ENCODE data around the gene PLAA.
A peak's percentile ranks its signal among the peaks of the same experiment; 100 is the strongest.

Gene PLAA

GRCh38 chr9:26946753-26947727 is at the start of gene PLAA:
Gene PLAA, minus strand, starts transcription at chr9:26947242. Its CDS starts 197 bp downstream, at chr9:26947045.
- DNase-seq, result peak; percentile 87

- no peak for DNase-seq
Observed at GRCh38 chr9:26995810-26996209, 48.8 kb upstream of the PLAA start.

- no peak for DNase-seq
Observed at GRCh38 chr9:26983340-26983739, 36.3 kb upstream of the PLAA start.

GRCh38 chr9:26975728-26976707 is 29.0 kb upstream of the PLAA start:
- DNase-seq, result no peak

- no peak for DNase-seq
Observed at GRCh38 chr9:26974927-26975326, 27.9 kb upstream of the PLAA start.

GRCh38 chr9:26973989-26974388 is 26.9 kb upstream of the PLAA start:
- no peak for DNase-seq

- DNase-seq, result no peak
Observed at GRCh38 chr9:26971721-26972120, 24.7 kb upstream of the PLAA start.

- DNase-seq, result no peak
Observed at GRCh38 chr9:26956860-26957233, 9.8 kb upstream of the PLAA start.

GRCh38 chr9:26955921-26956859 is 9.1 kb upstream of the PLAA start, which contains the start of gene IFT74:
Gene IFT74, plus strand, starts transcription at chr9:26956412. Its CDS starts 5,556 bp downstream, at chr9:26961968.
- DNase-seq, result peak; percentile 97

GRCh38 chr9:26955222-26955903 is 8.3 kb upstream of the PLAA start:
- DNase-seq, result peak; percentile 17

GRCh38 chr9:26954050-26954508 is 7.0 kb upstream of the PLAA start:
- no peak for DNase-seq

GRCh38 chr9:26951794-26952193 is 4.8 kb upstream of the PLAA start:
- DNase-seq, result no peak

- DNase-seq, result no peak
Observed at GRCh38 chr9:26950521-26950920, 3.5 kb upstream of the PLAA start.

- DNase-seq, result no peak
Observed at GRCh38 chr9:26949637-26950069, 2.6 kb upstream of the PLAA start.

- no peak for DNase-seq
Observed at GRCh38 chr9:26947736-26948135, 694 bp upstream of the PLAA start.

GRCh38 chr9:26945591-26945990 is 1.5 kb downstream of the PLAA start:
- DNase-seq, result no peak

- DNase-seq, result no peak
Observed at GRCh38 chr9:26940779-26941178, 6.3 kb downstream of the PLAA start.

- DNase-seq, result no peak
Observed at GRCh38 chr9:26939955-26940711, 6.9 kb downstream of the PLAA start.

- DNase-seq, result no peak
Observed at GRCh38 chr9:26937816-26938371, 9.1 kb downstream of the PLAA start.

GRCh38 chr9:26935847-26936246 is 11.2 kb downstream of the PLAA start:
- DNase-seq, result no peak
